K562 (cell line): ENCODE data around the gene SLX4IP. TPM values are rescaled to one million over a fixed set of nuclear protein-coding genes. Genes with fewer than 3 reads are reported as not detected.

ENCODE experiments used
- ATAC-seq: fragments of 200-7000 bp; cut with Tn5 transposase; 3 replicates; pipeline ENCODE4 v1.9.1; 2020; ENCODE audit warnings: moderate library complexity
- BruUV-seq: library from RNA; stranded (reverse); fragments of 400-500 nt; replicated peaks from 2 replicates; lab custom pipeline; 2021; lab: Mats Ljungman, UMichigan
- CTCF ChIA-PET: fragments of 300-600 bp; formaldehyde crosslinking; extraction: SDS; loops from one replicate; lab custom pipeline; 2021; ENCODE audit warnings: low intra/inter-chr PET ratio; lab: Yijun Ruan, JAX
- POLR2A ChIA-PET: fragments of 300-600, 350-650 bp; sonication (Branson Sonifier 250); formaldehyde crosslinking; extraction: SDS; loops from one replicate; lab custom pipeline; 2021; ENCODE audit warnings: antibody characterized with exemption, inconsistent platforms; lab: Yijun Ruan, JAX
- DNase-seq, 4 experiments: peaks; one replicate each; pipeline versions ENCODE4 v3.0.0 to v3.0.0-alpha.2; 2011 to 2018; ENCODE audit warnings: low spot score in 3 of 4, mixed read lengths in 3 of 4; ENCODE audit errors: extremely low read depth in 1 of 4
- FAIRE-seq: peaks from 2 replicates; lab custom pipeline; 2011; peaks lifted over from hg19 to GRCh38; lab: Jason Lieb, UNC
- H2AFZ ChIP-seq: 2 replicates; pipeline ENCODE4 v1.6.0; 2011; ENCODE audit warnings: low read depth, low read length, control low read depth, inconsistent platforms
- H3K27ac ChIP-seq: fragments of 200-600 bp; 3 replicates; pipeline ENCODE4 v1.8.0; 2011; ENCODE audit warnings: low read depth, mild to moderate bottlenecking, control low read depth, inconsistent platforms, low read length, moderate library complexity, mixed read lengths; ENCODE audit errors: extremely low read depth
- H3K27me3 ChIP-seq, 2 experiments: fragments of 300-600 bp in 1 of 2; 2 replicates in 1 of 2; 3 replicates in 1 of 2; pipeline versions ENCODE4 v1.6.0 to v1.8.0; 2011; ENCODE audit warnings: inconsistent platforms in 2 of 2, low read length in 2 of 2, mild to moderate bottlenecking in 1 of 2, mixed read lengths in 1 of 2, moderate library complexity in 1 of 2; ENCODE audit not compliant: control insufficient read depth in 2 of 2, insufficient read depth in 2 of 2
- H3K36me3 ChIP-seq: fragments of 300-600 bp; 3 replicates; pipeline ENCODE4 v1.8.0; 2011; ENCODE audit warnings: mild to moderate bottlenecking, low read length, inconsistent platforms; ENCODE audit not compliant: control insufficient read depth, insufficient read depth
- H3K4me1 ChIP-seq, 2 experiments: fragments of 200-600 bp in 1 of 2; replicated peaks in 1 of 2; 2 replicates in 1 of 2; 3 replicates in 1 of 2; pipeline versions ENCODE4 v1.5.1 to v1.8.0; 2011; ENCODE audit warnings: inconsistent platforms in 2 of 2, low read length in 2 of 2, mild to moderate bottlenecking in 1 of 2, mixed read lengths in 1 of 2, moderate library complexity in 1 of 2; ENCODE audit not compliant: control insufficient read depth in 2 of 2, insufficient read depth in 2 of 2
- H3K4me2 ChIP-seq: 2 replicates; pipeline ENCODE4 v1.6.1; 2011; ENCODE audit warnings: low read length, control low read depth, inconsistent platforms, mixed read lengths; ENCODE audit not compliant: insufficient read depth
- H3K4me3 ChIP-seq: fragments of 200-600 bp; sonication (generic), shearing (Covaris generic); 2 replicates; pipeline ENCODE4 v1.5.1; 2016; ENCODE audit warnings: control low read depth, inconsistent platforms
- H3K79me2 ChIP-seq: fragments of 200-600 bp; 3 replicates; pipeline ENCODE4 v1.8.0; 2011; ENCODE audit warnings: low read length, inconsistent platforms; ENCODE audit not compliant: control insufficient read depth, insufficient read depth
- H3K9ac ChIP-seq, 2 experiments: 2 replicates each; pipeline versions ENCODE4 v1.6.0 to v1.6.1; 2011; ENCODE audit warnings: low read depth in 2 of 2, low read length in 2 of 2, control low read depth in 1 of 2, inconsistent platforms in 1 of 2, mild to moderate bottlenecking in 1 of 2, mixed read lengths in 1 of 2; ENCODE audit not compliant: insufficient read depth in 1 of 2
- H3K9me1 ChIP-seq: one replicate; pipeline ENCODE4 v1.6.0; 2011; ENCODE audit warnings: inconsistent platforms, mild to moderate bottlenecking, low read length, moderate library complexity; ENCODE audit not compliant: control insufficient read depth, insufficient read depth
- H3K9me3 ChIP-seq: replicated peaks from 2 replicates; pipeline ENCODE4 v1.5.1; 2011; ENCODE audit warnings: low read depth, low read length, inconsistent platforms; ENCODE audit not compliant: control insufficient read depth, insufficient read depth
- H4K20me1 ChIP-seq: replicated peaks from 2 replicates; pipeline ENCODE4 v1.6.1; 2011; ENCODE audit warnings: low read length, inconsistent platforms, mixed read lengths; ENCODE audit not compliant: control insufficient read depth, insufficient read depth
- ADNP ChIP-seq: fragments of 200-800 bp; sonication (Bioruptor generic); IDR thresholded peaks from 2 replicates; pipeline ENCODE4 v1.6.1; 2016; ENCODE audit warnings: missing genetic modification characterization, missing compliant biosample characterization
- DDX20 ChIP-seq: fragments of 450-650 bp; IDR thresholded peaks from 2 replicates; pipeline ENCODE4 v1.6.1; 2016; ENCODE audit warnings: missing genetic modification characterization, low read depth, mild to moderate bottlenecking, missing compliant biosample characterization, moderate library complexity
- DPF2 ChIP-seq: fragments of 450-650 bp; IDR thresholded peaks from 2 replicates; pipeline ENCODE4 v1.6.1; 2016
- GTF2A2 ChIP-seq: IDR thresholded peaks from 2 replicates; pipeline ENCODE4 v1.6.1; 2016; ENCODE audit warnings: mild to moderate bottlenecking, missing genetic modification characterization, missing compliant biosample characterization
- HMG20A ChIP-seq: fragments of 450-650 bp; formaldehyde crosslinking; conservative IDR thresholded peaks from 2 replicates; pipeline ENCODE4 v1.4.0; 2020; ENCODE audit warnings: mild to moderate bottlenecking, mixed read lengths
- ILK ChIP-seq: fragments of 450-650 bp; IDR thresholded peaks from 2 replicates; pipeline ENCODE4 v1.6.1; 2016; ENCODE audit warnings: missing genetic modification characterization, low read depth, mild to moderate bottlenecking, missing compliant biosample characterization, moderate library complexity, borderline replicate concordance
- JUNB ChIP-seq: fragments of 450-650 bp; formaldehyde crosslinking; conservative IDR thresholded peaks from 2 replicates; pipeline ENCODE4 v1.4.0; 2020; ENCODE audit warnings: mild to moderate bottlenecking
- MTA2 ChIP-seq: fragments of 450-650 bp; IDR thresholded peaks from 2 replicates; pipeline ENCODE4 v1.6.1; 2016; ENCODE audit warnings: low read depth
- NCOR1 ChIP-seq: fragments of 450-650 bp; IDR thresholded peaks from 2 replicates; pipeline ENCODE4 v1.6.1; 2016; ENCODE audit warnings: mild to moderate bottlenecking, moderate library complexity
- POLR2AphosphoS5 ChIP-seq: IDR thresholded peaks from 2 replicates; pipeline ENCODE4 v1.6.1; 2011; ENCODE audit warnings: mild to moderate bottlenecking, low read depth, low read length, moderate library complexity; ENCODE audit not compliant: control insufficient read depth, insufficient read depth
- TAF15 ChIP-seq: fragments of 200-400 bp; formaldehyde crosslinking; IDR thresholded peaks from 2 replicates; pipeline ENCODE4 v1.6.1; 2017; ENCODE audit warnings: mild to moderate bottlenecking, low read depth, low read length, moderate library complexity
- ZNF583 ChIP-seq: fragments of 250-450 bp; sonication (Bioruptor Pico); IDR thresholded peaks from 2 replicates; pipeline ENCODE4 v1.4.0; 2020
- WGBS: fragments of 100-300 bp; shearing (Covaris generic); methylation state at CpG from one replicate; pipeline ENCODE4 v1.1.6; 2016; ENCODE audit warnings: low coverage, mixed read lengths; ENCODE audit not compliant: insufficient coverage; ENCODE audit errors: missing lambda C conversion rate; 5-methylcytosine and 5-hydroxymethylcytosine counted together
- in situ Hi-C: fragments of 300-500 bp; cut with MboI; formaldehyde crosslinking; loops from 4 replicates; pipeline ENCODE4 v1.15.0; 2018; ENCODE audit warnings: inconsistent platforms, mixed read lengths
- intact Hi-C: fragments of 100-400 bp; cut with micrococcal nuclease; formaldehyde crosslinking; loops from 2 replicates; pipeline ENCODE4 v1.14.2; 2022
- polyA plus RNA-seq, 8 experiments: library from polyadenylated mRNA; depleted of rRNA in 4 of 8; stranded (reverse) in 5 of 8; unstranded in 3 of 8; fragments of >200 nt; fragmentation: Nextera tagmentation in 2 of 8; fragmentation: Illumina TruSeq in 1 of 8; extraction: Ambion mirVana in 2 of 8; extraction: Trizol in 1 of 8; gene quantifications; 2 replicates each; pipeline versions ENCODE4 v1.2.1 to v1.2.3, GENCODE V29; 2011 to 2014; ENCODE audit warnings: inconsistent platforms in 1 of 8, missing spikeins in 1 of 8
- total RNA-seq, 7 experiments: library from RNA; depleted of rRNA in 6 of 7; stranded (reverse); fragments of >200 nt in 6 of 7; fragmentation: Illumina TruSeq in 2 of 7; extraction: Trizol in 2 of 7; gene quantifications; 2 replicates each; pipeline versions ENCODE4 v1.2.1 to v1.2.3, GENCODE V29; 2011 to 2021; ENCODE audit warnings: low replicate concordance in 1 of 7
- TF ChIP-seq, protein P1 (sequence below): IDR thresholded peaks from 2 replicates; pipeline ENCODE4 v1.6.1; 2012; ENCODE audit warnings: low read depth, low read length, improper control_type of control experiment, borderline replicate concordance
- TF ChIP-seq, protein P2 (sequence below), 2 experiments: IDR thresholded peaks; 2 replicates each; pipeline ENCODE4 v1.6.1; 2011; ENCODE audit warnings: borderline replicate concordance in 1 of 2, control low read depth in 1 of 2, low read depth in 1 of 2, low read length in 1 of 2, mild to moderate bottlenecking in 1 of 2, mixed read lengths in 1 of 2, moderate library complexity in 1 of 2; ENCODE audit not compliant: insufficient read depth in 1 of 2, insufficient read length in 1 of 2, poor library complexity in 1 of 2, severe bottlenecking in 1 of 2; ENCODE audit errors: extremely low read depth in 1 of 2
- TF ChIP-seq, protein P3 (sequence below): sonication (generic); formaldehyde crosslinking; IDR thresholded peaks from 2 replicates; pipeline ENCODE4 v1.8.0; 2022; ENCODE audit warnings: mild to moderate bottlenecking, missing genetic modification reagents, borderline replicate concordance

The SLX4IP gene
- total and polyA plus RNA-seq, 9 of the 15 experiments (the other 6 are each of a cell fraction or from before 2014, with no cell fraction given): 1.5 to 5.9 (median 3.5) TPM

DNA sequence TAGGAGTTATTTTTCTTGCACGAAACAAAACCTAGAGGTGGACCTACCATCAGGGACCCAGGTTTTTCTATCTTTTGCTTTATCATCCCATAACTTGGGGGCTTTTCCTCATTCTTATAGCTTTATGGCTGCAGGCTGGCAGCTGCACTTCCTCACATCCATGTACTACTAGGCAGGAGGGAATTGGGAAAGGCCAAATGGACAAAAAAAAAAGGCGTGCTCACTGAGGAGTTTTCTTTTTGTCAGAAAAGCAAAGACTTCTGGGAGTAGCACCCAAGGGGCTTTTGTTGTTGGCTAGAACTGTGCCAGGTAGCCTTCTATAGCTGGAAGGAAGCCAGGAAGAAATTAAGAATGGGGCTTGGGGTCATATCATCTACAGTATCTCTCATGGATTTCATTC, 61.4 kb downstream of the SLX4IP start (continued):
- TF ChIP-seq, protein P1, sequence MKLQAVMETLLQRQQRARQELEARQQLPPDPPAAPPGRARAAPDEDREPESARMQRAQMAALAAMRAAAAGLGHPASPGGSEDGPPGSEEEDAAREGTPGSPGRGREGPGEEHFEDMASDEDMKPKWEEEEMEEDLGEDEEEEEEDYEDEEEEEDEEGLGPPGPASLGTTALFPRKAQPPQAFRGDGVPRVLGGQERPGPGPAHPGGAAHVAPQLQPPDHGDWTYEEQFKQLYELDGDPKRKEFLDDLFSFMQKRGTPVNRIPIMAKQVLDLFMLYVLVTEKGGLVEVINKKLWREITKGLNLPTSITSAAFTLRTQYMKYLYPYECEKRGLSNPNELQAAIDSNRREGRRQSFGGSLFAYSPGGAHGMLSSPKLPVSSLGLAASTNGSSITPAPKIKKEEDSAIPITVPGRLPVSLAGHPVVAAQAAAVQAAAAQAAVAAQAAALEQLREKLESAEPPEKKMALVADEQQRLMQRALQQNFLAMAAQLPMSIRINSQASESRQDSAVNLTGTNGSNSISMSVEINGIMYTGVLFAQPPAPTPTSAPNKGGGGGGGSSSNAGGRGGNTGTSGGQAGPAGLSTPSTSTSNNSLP: no peak
- TF ChIP-seq, protein P2, sequence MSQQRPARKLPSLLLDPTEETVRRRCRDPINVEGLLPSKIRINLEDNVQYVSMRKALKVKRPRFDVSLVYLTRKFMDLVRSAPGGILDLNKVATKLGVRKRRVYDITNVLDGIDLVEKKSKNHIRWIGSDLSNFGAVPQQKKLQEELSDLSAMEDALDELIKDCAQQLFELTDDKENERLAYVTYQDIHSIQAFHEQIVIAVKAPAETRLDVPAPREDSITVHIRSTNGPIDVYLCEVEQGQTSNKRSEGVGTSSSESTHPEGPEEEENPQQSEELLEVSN (IDR thresholded peaks at IDR 0.05; ENCODE audit: borderline replicate concordance in 1 of 2, extremely low read depth in 1 of 2, insufficient read depth in 1 of 2, insufficient read length in 1 of 2, low read depth in 1 of 2, low read length in 1 of 2, poor library complexity in 1 of 2, severe bottlenecking in 1 of 2): no peak

DNA sequence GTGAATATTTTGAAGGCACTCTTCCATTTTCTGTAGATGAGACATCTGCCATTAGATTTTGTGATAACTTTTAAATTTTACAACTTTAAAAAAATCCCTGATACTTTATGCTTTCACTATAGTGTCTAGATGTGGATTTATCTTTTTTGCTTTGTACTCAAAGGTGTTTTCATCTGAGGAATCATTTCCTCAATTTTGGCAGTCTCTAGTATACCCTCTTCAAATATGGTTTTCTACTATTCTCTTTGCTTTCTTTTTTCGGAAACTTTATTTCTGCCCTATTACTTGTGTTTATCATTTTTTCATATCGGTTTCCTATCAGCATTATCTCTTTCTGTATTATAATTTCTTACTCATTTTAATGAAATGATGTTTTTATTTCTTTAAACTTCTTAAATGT, 62.2 kb downstream of the SLX4IP start:
- TF ChIP-seq MTA2 (no peak), NCOR1 (no peak), POLR2AphosphoS5 (no peak), ZNF583 (CRISPR knock-in tag) (no peak), DDX20 (tag) (no peak), ADNP (tag) (no peak), DPF2 (no peak), HMG20A (CRISPR knock-in tag) (no peak), JUNB (CRISPR knock-in tag) (no peak), GTF2A2 (tag) (no peak), TAF15 (no peak), ILK (tag) (no peak)
- TF ChIP-seq, protein P3, sequence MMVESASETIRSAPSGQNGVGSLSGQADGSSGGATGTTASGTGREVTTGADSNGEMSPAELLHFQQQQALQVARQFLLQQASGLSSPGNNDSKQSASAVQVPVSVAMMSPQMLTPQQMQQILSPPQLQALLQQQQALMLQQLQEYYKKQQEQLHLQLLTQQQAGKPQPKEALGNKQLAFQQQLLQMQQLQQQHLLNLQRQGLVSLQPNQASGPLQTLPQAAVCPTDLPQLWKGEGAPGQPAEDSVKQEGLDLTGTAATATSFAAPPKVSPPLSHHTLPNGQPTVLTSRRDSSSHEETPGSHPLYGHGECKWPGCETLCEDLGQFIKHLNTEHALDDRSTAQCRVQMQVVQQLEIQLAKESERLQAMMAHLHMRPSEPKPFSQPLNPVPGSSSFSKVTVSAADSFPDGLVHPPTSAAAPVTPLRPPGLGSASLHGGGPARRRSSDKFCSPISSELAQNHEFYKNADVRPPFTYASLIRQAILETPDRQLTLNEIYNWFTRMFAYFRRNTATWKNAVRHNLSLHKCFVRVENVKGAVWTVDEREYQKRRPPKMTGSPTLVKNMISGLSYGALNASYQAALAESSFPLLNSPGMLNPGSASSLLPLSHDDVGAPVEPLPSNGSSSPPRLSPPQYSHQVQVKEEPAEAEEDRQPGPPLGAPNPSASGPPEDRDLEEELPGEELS: no peak
- TF ChIP-seq, all 486 proteins: peak for 0
- no peaks in the 10 kb centered on the region for H3K9me3 ChIP-seq
- CTCF ChIA-PET: no interaction called here
- no peaks in the 10 kb centered on the region for H3K36me3 ChIP-seq
- no peak overlapping the region for H3K4me2 ChIP-seq
- H3K27me3 ChIP-seq: no peaks in the 10 kb centered on the region
- H3K9me1 ChIP-seq: no peaks in the 10 kb centered on the region
- no peak overlapping the region for H3K4me3 ChIP-seq
- intact Hi-C loops (no loop called here), in situ Hi-C loops (no loop called here)
- POLR2A ChIA-PET: no interaction called here
- 70% methylated on average over 2 of the region's 2 CpGs for WGBS
- no peak overlapping the region for H2AFZ ChIP-seq
- H3K4me1 ChIP-seq: peaks cover 0 to 10% of the 10 kb centered on the region in 2 experiments; a peak in 3 of 5 replicates
- BruUV-seq: no TSS peak
- DNase-seq (no peak), FAIRE-seq (no peak), ATAC-seq (no peak)
- H3K79me2 ChIP-seq: no peaks in the 10 kb centered on the region; the same call in 2 of the 3 replicates
- no peaks in the 10 kb centered on the region for H4K20me1 ChIP-seq
- H3K9ac ChIP-seq: no peak overlapping the region
- no peak overlapping the region for H3K27ac ChIP-seq
